Measurements from ENCODE around the gene RASAL2. TPM values are rescaled to one million over a fixed set of nuclear protein-coding genes. Genes with fewer than 3 reads are reported as not detected.
"Not testable (repeated sequence)": the region's sequence is repeated elsewhere in the genome, so short reads cannot be mapped to it uniquely, and the experiment has no call there.

RASAL2 gene
- total RNA-seq, 1 donor from 2014 or later: 35.7 TPM

GRCh38 chr1:178311164-178311563 lies 217.3 kb downstream of the RASAL2 start:
- no peak for TF ChIP-seq CTCF (IDR thresholded peaks at IDR 0.05; ENCODE audit: unreplicated experiment)
- peaks cover 22% of the 10 kb centered on the region for H3K4me1 Mint-ChIP-seq
- no peaks in the 10 kb centered on the region for H3K36me3 Mint-ChIP-seq
- no peak overlapping the region for H3K4me3 Mint-ChIP-seq
- H3K27ac Mint-ChIP-seq: peak overlapping the region; percentile 35
- H3K27me3 Mint-ChIP-seq (ENCODE audit: low read depth): no peaks in the 10 kb centered on the region
- no peak for DNase-seq (ENCODE audit: low spot score in 2 of 2, unreplicated experiment in 2 of 2)
- H3K9me3 Mint-ChIP-seq: no peaks in the 10 kb centered on the region

GRCh38 chr1:178320280-178320982 lies 226.5 kb downstream of the RASAL2 start:
- not testable (repeated sequence) for H3K9me3 Mint-ChIP-seq; H3K4me1 Mint-ChIP-seq; DNase-seq (ENCODE audit: low spot score in 2 of 2, unreplicated experiment in 2 of 2); H3K27me3 Mint-ChIP-seq (ENCODE audit: low read depth); H3K36me3 Mint-ChIP-seq
- peak overlapping the region; percentile 89 for H3K27ac Mint-ChIP-seq
- H3K4me3 Mint-ChIP-seq: peak overlapping the region; percentile 87

GRCh38 chr1:178323067-178323466 lies 229.2 kb downstream of the RASAL2 start:
- Mint-ChIP-seq H3K27me3 (ENCODE audit: low read depth) (no peaks in the 10 kb centered on the region), H3K9me3 (no peaks in the 10 kb centered on the region), H3K27ac (no peak overlapping the region), H3K4me3 (no peak overlapping the region), H3K36me3 (peaks cover 5% of the 10 kb centered on the region), H3K4me1 (peaks cover 3% of the 10 kb centered on the region)
- DNase-seq (ENCODE audit: low spot score in 2 of 2, unreplicated experiment in 2 of 2): no peak
- no peak for TF ChIP-seq CTCF (IDR thresholded peaks at IDR 0.05; ENCODE audit: unreplicated experiment)

- peaks cover 5% of the 10 kb centered on the region for H3K36me3 Mint-ChIP-seq
- no peak overlapping the region for H3K4me3 Mint-ChIP-seq
- H3K9me3 Mint-ChIP-seq: no peaks in the 10 kb centered on the region
- no peaks in the 10 kb centered on the region for H3K27me3 Mint-ChIP-seq (ENCODE audit: low read depth)
- no peak for TF ChIP-seq CTCF (IDR thresholded peaks at IDR 0.05; ENCODE audit: unreplicated experiment)
- peaks cover 4% of the 10 kb centered on the region for H3K4me1 Mint-ChIP-seq
- no peak overlapping the region for H3K27ac Mint-ChIP-seq
- DNase-seq (ENCODE audit: low spot score in 2 of 2, unreplicated experiment in 2 of 2): no peak
These were observed 230.1 kb downstream of the RASAL2 start for GRCh38 chr1:178324003-178324402.

- no peak for DNase-seq (ENCODE audit: low spot score in 2 of 2, unreplicated experiment in 2 of 2)
- H3K36me3 Mint-ChIP-seq: peaks cover 5% of the 10 kb centered on the region
- H3K27ac Mint-ChIP-seq: peak overlapping the region; percentile 57
- no peaks in the 10 kb centered on the region for H3K27me3 Mint-ChIP-seq (ENCODE audit: low read depth)
- no peak overlapping the region for H3K4me3 Mint-ChIP-seq
- H3K4me1 Mint-ChIP-seq: peaks cover 21% of the 10 kb centered on the region
- H3K9me3 Mint-ChIP-seq: no peaks in the 10 kb centered on the region
- TF ChIP-seq CTCF (IDR thresholded peaks at IDR 0.05; ENCODE audit: unreplicated experiment): no peak
These were observed 234.8 kb downstream of the RASAL2 start for GRCh38 chr1:178328728-178329127.

GRCh38 chr1:178330153-178330552 lies 236.2 kb downstream of the RASAL2 start:
- Mint-ChIP-seq H3K27me3 (ENCODE audit: low read depth) (no peaks in the 10 kb centered on the region), H3K9me3 (no peaks in the 10 kb centered on the region), H3K27ac (peak overlapping the region; percentile 93), H3K4me3 (peak overlapping the region; percentile 0), H3K4me1 (peaks cover 21% of the 10 kb centered on the region), H3K36me3 (peaks cover 5% of the 10 kb centered on the region)
- DNase-seq (ENCODE audit: low spot score in 2 of 2, unreplicated experiment in 2 of 2): no peak
- no peak for TF ChIP-seq CTCF (IDR thresholded peaks at IDR 0.05; ENCODE audit: unreplicated experiment)

Data from mesothelial cell of epicardium (in vitro differentiated cells).